NCI-H2029 treated with DMSO at 0.1 percent for 48 hours (cell line): ENCODE results near the gene IHH.
A peak's percentile ranks its signal among the peaks of the same experiment; 100 is the strongest.

Experiments used
- DNase-seq: peaks from one replicate; lab custom pipeline; 2025; lab: John Stamatoyannopoulos, UW

Gene IHH

GRCh38 chr2:219073413-219074129, 12.8 kb upstream of the IHH start:
- no peak for DNase-seq

- DNase-seq: no peak
These were observed 12.1 kb upstream of the IHH start for GRCh38 chr2:219072741-219073250.

GRCh38 chr2:219071131-219071816, 10.6 kb upstream of the IHH start:
- no peak for DNase-seq

- no peak for DNase-seq
These were observed 4.8 kb upstream of the IHH start for GRCh38 chr2:219065484-219065883.

GRCh38 chr2:219062081-219062480, 1.4 kb upstream of the IHH start:
- no peak for DNase-seq

- no peak for DNase-seq
These were observed 717 bp downstream of the IHH start for GRCh38 chr2:219059725-219060682.

- no peak for DNase-seq
These were observed 1.4 kb downstream of the IHH start for GRCh38 chr2:219059375-219059724.

GRCh38 chr2:219058541-219059374, 2.0 kb downstream of the IHH start:
- DNase-seq: no peak

GRCh38 chr2:219057709-219058540, 2.8 kb downstream of the IHH start:
- peak; percentile 47 for DNase-seq

- DNase-seq: no peak
These were observed 3.6 kb downstream of the IHH start for GRCh38 chr2:219056896-219057708.

- DNase-seq: no peak
These were observed 4.4 kb downstream of the IHH start for GRCh38 chr2:219056176-219056895.

- no peak for DNase-seq
These were observed 5.5 kb downstream of the IHH start for GRCh38 chr2:219054956-219055903.

GRCh38 chr2:219049282-219049681, 11.4 kb downstream of the IHH start:
- no peak for DNase-seq

- DNase-seq: no peak
These were observed 14.7 kb downstream of the IHH start for GRCh38 chr2:219045937-219046550.

GRCh38 chr2:219042750-219043149, 18.0 kb downstream of the IHH start:
- no peak for DNase-seq

GRCh38 chr2:219042157-219042556, 18.6 kb downstream of the IHH start:
- no peak for DNase-seq

- no peak for DNase-seq
These were observed 19.5 kb downstream of the IHH start, which contains the start of gene CFAP65 for GRCh38 chr2:219041252-219041651. Gene CFAP65, minus strand, starts transcription at chr2:219041516. Its CDS starts 2,468 bp downstream, at chr2:219039048.
